Ascending aorta (tissue), 2 donors: Measurements from ENCODE around the gene DUOX2. TPM values are rescaled to one million over a fixed set of nuclear protein-coding genes. Genes with fewer than 3 reads are reported as not detected.
A peak's percentile ranks its signal among the peaks of the same experiment; 100 is the strongest.
"Not testable (repeated sequence)": the region's sequence is repeated elsewhere in the genome, so short reads cannot be mapped to it uniquely, and the experiment has no call there.

Experiments
- DNase-seq, 2 donors: peaks; one replicate each; pipeline ENCODE4 v3.0.0-alpha.2; 2019; ENCODE audit warnings: low spot score in 2 of 2
- H3K27ac ChIP-seq, 2 donors: fragments of 200-600 bp; sonication (generic); one replicate each; pipeline ENCODE4 v1.5.1; 2016 to 2017; ENCODE audit warnings: mild to moderate bottlenecking in 1 of 2
- H3K27me3 ChIP-seq: fragments of 200-600 bp; sonication (generic); one replicate; pipeline ENCODE4 v1.5.1; 2017
- H3K36me3 ChIP-seq, 2 donors: fragments of 200-600 bp; sonication (generic); one replicate each; pipeline ENCODE4 v1.5.1; 2016
- H3K4me1 ChIP-seq, 2 donors: fragments of 200-600 bp; sonication (generic); one replicate each; pipeline ENCODE4 v1.5.1; 2016 to 2017; ENCODE audit warnings: mild to moderate bottlenecking in 1 of 2
- H3K4me3 ChIP-seq, 2 donors: fragments of 200-600 bp; sonication (generic); one replicate each; pipeline ENCODE4 v1.5.1; 2016 to 2017; ENCODE audit warnings: mild to moderate bottlenecking in 1 of 2
- H3K9me3 ChIP-seq, 2 donors: fragments of 200-600 bp; sonication (generic); one replicate each; pipeline ENCODE4 v1.5.1; 2016
- CTCF ChIP-seq, 3 experiments: fragments of 200-600 bp in 2 of 3; fragments of 450-650 bp in 1 of 3; sonication (generic) in 2 of 3; IDR thresholded peaks; one replicate each; pipeline ENCODE4 v1.5.1; 2016 to 2019; ENCODE audit warnings: antibody characterized with exemption in 3 of 3, mild to moderate bottlenecking in 1 of 3, moderate library complexity in 1 of 3
- intact Hi-C: fragments of 100-400 bp; cut with DNase I; formaldehyde crosslinking; loops from one replicate; pipeline ENCODE4 v1.15.1; 2023
- total RNA-seq: library from RNA; depleted of rRNA; stranded (reverse); fragments of >200 nt; gene quantifications from one replicate; pipeline ENCODE4 v1.1.0, GENCODE V29; 2016

The DUOX2 gene
- total RNA-seq, 1 donor from 2014 or later, result 2.3 TPM

- Histone ChIP-seq H3K9me3 (no peaks in the 10 kb centered on the region), H3K4me3 (no peak overlapping the region), H3K27me3 (peaks cover 6% of the 10 kb centered on the region), H3K4me1 (peaks cover 0 to 6% of the 10 kb centered on the region in 2 donors), H3K36me3 (no peaks in the 10 kb centered on the region), H3K27ac (no peak overlapping the region)
- intact Hi-C loops, result no loop called here
- DNase-seq, result peak in 1 of 2 donors; percentile 58
- TF ChIP-seq CTCF (IDR thresholded peaks at IDR 0.05), result no peak
Observed at GRCh38 chr15:45107941-45108630, 5.9 kb downstream of the DUOX2 start.

- TF ChIP-seq CTCF (IDR thresholded peaks at IDR 0.05), result no peak
- no peaks in the 10 kb centered on the region for H3K9me3 ChIP-seq
- no peaks in the 10 kb centered on the region for H3K4me1 ChIP-seq
- intact Hi-C loops, result no loop called here
- no peaks in the 10 kb centered on the region for H3K27me3 ChIP-seq
- no peak overlapping the region for H3K4me3 ChIP-seq
- peak in 1 of 2 donors; percentile 50 for DNase-seq
- H3K36me3 ChIP-seq, result no peaks in the 10 kb centered on the region
- H3K27ac ChIP-seq, result no peak overlapping the region
Observed at GRCh38 chr15:45106002-45106790, 7.8 kb downstream of the DUOX2 start.

GRCh38 chr15:45105586-45105985 is 8.4 kb downstream of the DUOX2 start:
- intact Hi-C loops, result no loop called here
- Histone ChIP-seq H3K27ac (no peak overlapping the region), H3K36me3 (no peaks in the 10 kb centered on the region), H3K4me3 (no peak overlapping the region), H3K9me3 (no peaks in the 10 kb centered on the region), H3K4me1 (no peaks in the 10 kb centered on the region), H3K27me3 (no peaks in the 10 kb centered on the region)
- peak in 1 of 2 donors; percentile 22 for DNase-seq
- TF ChIP-seq CTCF (IDR thresholded peaks at IDR 0.05), result no peak

- H3K36me3 ChIP-seq, H3K27me3 ChIP-seq, H3K9me3 ChIP-seq, H3K27ac ChIP-seq, intact Hi-C loops, H3K4me3 ChIP-seq, H3K4me1 ChIP-seq: not testable (repeated sequence)
- peak in 1 of 2 donors; percentile 12 for DNase-seq
Observed at GRCh38 chr15:45104170-45104569, 9.8 kb downstream of the DUOX2 start.

GRCh38 chr15:45102226-45102625 is 11.7 kb downstream of the DUOX2 start:
- H3K27ac ChIP-seq, result no peak overlapping the region
- H3K27me3 ChIP-seq, result no peaks in the 10 kb centered on the region
- H3K4me3 ChIP-seq, result no peak overlapping the region
- intact Hi-C loops, result no loop called here
- DNase-seq, result no peak
- TF ChIP-seq CTCF (IDR thresholded peaks at IDR 0.05), result no peak
- H3K4me1 ChIP-seq, result no peaks in the 10 kb centered on the region
- H3K36me3 ChIP-seq, result no peaks in the 10 kb centered on the region
- no peaks in the 10 kb centered on the region for H3K9me3 ChIP-seq

GRCh38 chr15:45101749-45102148 is 12.2 kb downstream of the DUOX2 start:
- H3K4me3 ChIP-seq, result no peak overlapping the region
- H3K27me3 ChIP-seq, result no peaks in the 10 kb centered on the region
- DNase-seq, result peak in 1 of 2 donors; percentile 45
- no peaks in the 10 kb centered on the region for H3K9me3 ChIP-seq
- no peaks in the 10 kb centered on the region for H3K36me3 ChIP-seq
- no peak for TF ChIP-seq CTCF (IDR thresholded peaks at IDR 0.05)
- no peaks in the 10 kb centered on the region for H3K4me1 ChIP-seq
- intact Hi-C loops, result no loop called here
- no peak overlapping the region for H3K27ac ChIP-seq
